Psoas muscle (tissue), 8 donors: ENCODE measurements around the gene BABAM1. TPM values are rescaled to one million over a fixed set of nuclear protein-coding genes. Genes with fewer than 3 reads are reported as not detected.

Experiments used
- ATAC-seq, 4 donors: fragments of 200-7000 bp; cut with Tn5 transposase; one replicate each; pipeline ENCODE4 v1.9.1; 2020; ENCODE audit warnings: moderate library complexity in 3 of 4, mild to moderate bottlenecking in 2 of 4
- DNase-seq, 2 donors: peaks; one replicate each; pipeline ENCODE4 v3.0.0-alpha.2; 2020
- H3K27ac ChIP-seq: fragments of 200-600 bp; one replicate; pipeline ENCODE4 v1.8.0; 2022
- H3K27me3 ChIP-seq, 3 donors: fragments of 200-600 bp in 1 of 3; one replicate each; pipeline versions ENCODE4 v1.6.1 to v1.8.0; 2013 to 2022; ENCODE audit warnings: low read length in 2 of 3, mild to moderate bottlenecking in 2 of 3, moderate library complexity in 1 of 3; ENCODE audit not compliant: insufficient read depth in 3 of 3
- H3K36me3 ChIP-seq, 2 donors: fragments of 200-600 bp in 1 of 2; one replicate each; pipeline versions ENCODE4 v1.6.1 to v1.8.0; 2013 to 2022; ENCODE audit warnings: low read depth in 1 of 2, mild to moderate bottlenecking in 1 of 2, moderate library complexity in 1 of 2; ENCODE audit not compliant: insufficient read depth in 1 of 2
- H3K4me1 ChIP-seq: fragments of 200-600 bp; one replicate; pipeline ENCODE4 v1.8.0; 2022
- H3K4me3 ChIP-seq: fragments of 200-600 bp; one replicate; pipeline ENCODE4 v1.8.0; 2022; ENCODE audit warnings: mild to moderate bottlenecking
- H3K9me3 ChIP-seq: fragments of 200-600 bp; one replicate; pipeline ENCODE4 v1.8.0; 2022
- CTCF ChIP-seq: fragments of 200-600 bp; IDR thresholded peaks from one replicate; pipeline ENCODE4 v1.8.0; 2022; ENCODE audit warnings: antibody characterized with exemption
- WGBS, 3 donors: extraction: QIAGEN DNeasy Blood & Tissue Kit; methylation state at CpG; one replicate each; pipeline versions ENCODE4 v1.1.6 to v1.1.7; 2013; 5-methylcytosine and 5-hydroxymethylcytosine counted together
- intact Hi-C, 2 donors: fragments of 100-400 bp; cut with DNase I; formaldehyde crosslinking; loops; one replicate each; pipeline versions ENCODE4 v1.11.0 to v1.14.2; 2022
- polyA plus RNA-seq, 3 donors: library from polyadenylated mRNA; stranded (reverse); fragments of 200-250 nt; gene quantifications; one replicate each; pipeline ENCODE4 v1.2.3, GENCODE V29; 2013
- total RNA-seq, 4 donors: library from RNA; stranded (reverse); fragmentation: NEBNext Ultra II Directional in 2 of 4; extraction: Animal tissue kit (Norgen Biotek cat#: 25700) in 2 of 4; gene quantifications; one replicate each; pipeline versions ENCODE4 v1.2.1 to v1.2.4, GENCODE V29; 2021 to 2023
- donor health status: healthy with polysubstance abuse.
- donor health status: DM: no; HTN: no; CAD: no; lungs with moderate emphysema.
- donor health status: Bipolar disorder and iron deficiency.
- donor health status: healthy.
- donor health status: DM: yes; HTN: yes; CAD: no.
- donor health status: DM: no; HTN: no; CAD: no.
- donor health status: DM: no; HTN: no; CAD: no.
- donor health status: DM: yes; HTN: yes; CAD: no.

Gene BABAM1
- total and polyA plus RNA-seq, 7 donors = 70.0 to 145 (median 90.7) TPM

GRCh38 chr19:17309198-17309964, 42.1 kb downstream of the BABAM1 start, which contains the start of gene DDA1:
Gene DDA1 (plus strand): TSS chr19:17309563. CDS start chr19:17309655, 92 bp downstream.
- ATAC-seq (peak; percentile 83 to 88 (median 84)), DNase-seq (peak; percentile 99)
- Histone ChIP-seq H3K9me3 (no peaks in the 10 kb centered on the region), H3K4me3 (peak within 1 kb of the TSS; percentile 72), H3K4me1 (peaks cover 34% of the 10 kb centered on the region), H3K27ac (peak within 1 kb of the TSS; percentile 78), H3K27me3 (peaks cover 0 to 1% (median 0%) of the 10 kb centered on the region in 3 donors), H3K36me3 (peaks cover 0 to 9% of the 10 kb centered on the region in 2 donors)
- intact Hi-C loops = no loop called here
- no peak for TF ChIP-seq CTCF
- 1% methylated on average over 32 to 46 of the region's 46 CpGs for WGBS, 3 donors

- ATAC-seq (no peak), DNase-seq (no peak)
- intact Hi-C loops = no loop called here
- Histone ChIP-seq H3K36me3 (peaks cover 0 to 15% of the 10 kb centered on the region in 2 donors), H3K27ac (peak overlapping the region; percentile 78), H3K9me3 (no peaks in the 10 kb centered on the region), H3K4me1 (peaks cover 34% of the 10 kb centered on the region), H3K4me3 (peak overlapping the region; percentile 72), H3K27me3 (peaks cover 0 to 1% (median 0%) of the 10 kb centered on the region in 3 donors)
- no peak for TF ChIP-seq CTCF
- 5 to 6% (median 5%) methylated on average over 23 of the region's 23 CpGs for WGBS, 3 donors
Measured at GRCh38 chr19:17309965-17310461, 42.8 kb downstream of the BABAM1 start.

GRCh38 chr19:17311455-17312188, 44.4 kb downstream of the BABAM1 start:
- intact Hi-C loops = no loop called here
- DNase-seq (no peak), ATAC-seq (no peak)
- Histone ChIP-seq H3K4me3 (no peak overlapping the region), H3K4me1 (peaks cover 29% of the 10 kb centered on the region), H3K27me3 (peaks cover 0 to 1% (median 0%) of the 10 kb centered on the region in 3 donors), H3K27ac (no peak overlapping the region), H3K9me3 (no peaks in the 10 kb centered on the region), H3K36me3 (peaks cover 0 to 29% of the 10 kb centered on the region in 2 donors)
- WGBS, 3 donors = 73 to 77% (median 75%) methylated on average over 11 of the region's 11 CpGs
- no peak for TF ChIP-seq CTCF

GRCh38 chr19:17312189-17313113, 45.2 kb downstream of the BABAM1 start:
- intact Hi-C loops = no loop called here
- Histone ChIP-seq H3K36me3 (peaks cover 0 to 38% of the 10 kb centered on the region in 2 donors), H3K4me1 (peaks cover 22% of the 10 kb centered on the region), H3K4me3 (no peak overlapping the region), H3K9me3 (no peaks in the 10 kb centered on the region), H3K27me3 (peaks cover 0 to 1% (median 0%) of the 10 kb centered on the region in 3 donors), H3K27ac (no peak overlapping the region)
- WGBS, 3 donors = 82 to 86% (median 86%) methylated on average over 20 of the region's 20 CpGs
- no peak for TF ChIP-seq CTCF
- ATAC-seq (no peak), DNase-seq (no peak)
